ENCODE results near the gene SH3TC1.

The SH3TC1 gene

DNA sequence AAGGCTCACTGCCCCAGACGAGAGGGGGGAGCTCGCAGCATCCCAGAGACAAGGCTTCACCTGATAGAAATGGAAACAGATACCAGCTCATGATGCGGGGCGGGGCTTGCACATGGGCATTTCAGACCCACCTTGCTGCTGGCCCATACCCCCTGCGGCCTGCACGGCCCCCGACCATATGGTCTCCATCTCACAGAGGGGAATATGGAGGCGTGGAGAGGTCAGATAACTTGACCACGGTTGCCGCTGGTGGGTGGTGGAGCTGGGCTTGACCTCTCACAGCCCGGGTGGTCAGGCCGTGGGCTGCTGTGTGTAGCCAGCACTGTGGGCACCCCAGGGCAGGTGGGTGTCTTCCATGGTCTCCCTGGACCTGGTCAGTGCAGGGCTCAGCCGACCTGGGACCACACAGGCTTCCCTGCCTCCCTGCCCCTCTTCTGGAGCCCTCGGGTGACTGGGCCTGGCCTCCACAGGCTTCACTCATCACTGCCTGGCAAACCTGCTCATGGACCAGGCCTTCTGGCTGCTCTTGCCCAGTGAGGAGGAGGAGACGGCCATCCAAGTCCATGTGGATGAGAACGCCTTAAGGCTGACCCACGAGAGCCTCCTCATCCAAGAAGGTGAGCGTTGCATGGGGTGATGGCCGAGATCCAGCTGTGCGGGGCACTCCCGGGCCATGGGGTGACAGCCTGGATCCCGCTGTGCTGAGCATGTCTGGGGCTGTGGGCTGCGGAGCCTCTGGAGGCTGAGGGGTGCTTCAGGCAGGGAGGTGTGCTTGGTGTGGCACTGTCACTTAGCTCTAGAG lies 16.8 kb downstream of the SH3TC1 start:
- DNase-seq (ENCODE audit: low spot score): no peak

DNA sequence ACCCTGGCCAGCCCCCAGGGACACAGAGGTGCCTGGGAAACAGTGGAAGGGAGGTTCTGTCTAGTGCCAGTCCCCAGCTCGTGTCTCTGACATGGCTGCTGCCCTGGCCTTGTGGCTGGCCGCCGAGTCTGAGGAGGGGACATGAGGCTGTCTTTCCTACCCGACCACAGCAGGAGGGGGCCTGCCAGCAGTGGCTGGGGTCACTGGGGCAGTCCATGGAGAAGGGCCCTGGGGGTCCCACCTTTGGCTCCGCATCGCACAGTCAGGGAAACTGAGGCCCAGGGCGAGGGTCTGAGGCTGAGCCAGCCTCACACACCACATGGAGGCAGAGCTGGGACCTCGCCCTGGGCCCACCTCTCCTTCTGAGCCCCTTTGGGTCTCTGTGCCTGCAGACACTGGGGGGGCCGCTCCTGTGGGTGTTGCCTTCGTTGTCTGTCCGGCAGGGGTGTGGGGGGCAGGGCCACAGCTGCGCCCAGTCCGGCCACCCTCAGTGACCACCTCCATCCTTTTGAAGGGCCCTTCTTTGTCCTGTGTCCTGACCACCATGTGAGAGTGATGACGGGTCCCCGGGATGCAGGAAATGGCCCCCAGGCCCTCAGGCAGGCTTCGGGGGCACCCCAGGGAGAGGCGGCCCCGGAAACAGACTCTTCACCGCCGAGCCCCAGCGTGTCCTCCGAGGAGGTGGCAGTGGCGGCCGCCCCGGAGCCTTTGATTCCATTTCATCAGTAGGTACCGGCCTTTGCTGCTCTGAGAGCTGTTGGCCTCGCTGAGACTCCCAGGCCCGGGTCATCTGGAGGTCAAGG lies 17.6 kb downstream of the SH3TC1 start:
- DNase-seq (ENCODE audit: low spot score): no peak

DNA sequence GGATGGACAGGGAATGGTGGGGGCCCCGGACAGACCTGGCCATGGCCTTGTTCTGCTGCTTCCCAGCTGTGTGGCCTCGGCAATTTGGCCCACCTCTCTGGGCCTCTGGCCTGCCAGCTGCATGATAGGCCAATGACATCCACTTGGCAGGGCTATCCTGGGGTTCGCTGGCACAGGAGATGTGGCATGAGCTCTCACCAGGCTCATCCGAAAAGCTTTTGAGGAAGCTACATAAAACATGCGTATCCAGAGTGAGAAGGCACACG lies 18.1 kb downstream of the SH3TC1 start:
- no peak for DNase-seq (ENCODE audit: low spot score)

DNA sequence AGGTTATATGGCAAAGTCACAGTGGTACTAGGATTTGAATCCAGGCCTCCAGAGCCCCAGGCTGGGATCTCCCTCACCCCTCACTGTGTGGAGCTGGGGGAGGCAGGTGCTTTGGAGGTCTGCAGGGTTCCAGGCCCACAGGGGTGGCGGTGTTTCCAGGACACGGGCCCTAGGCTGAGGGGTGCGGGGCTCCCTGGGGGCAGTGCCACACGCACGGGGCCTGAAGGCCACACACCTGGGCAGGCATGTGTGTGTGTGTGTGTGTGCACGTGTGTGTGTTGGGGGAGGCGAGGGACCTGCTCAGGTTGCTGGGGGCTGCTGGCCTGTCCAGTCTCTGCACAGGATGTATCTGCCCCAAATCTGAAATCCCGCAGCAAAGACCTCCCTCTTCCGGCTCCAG lies 18.8 kb downstream of the SH3TC1 start:
- DNase-seq (ENCODE audit: low spot score): no peak

DNA sequence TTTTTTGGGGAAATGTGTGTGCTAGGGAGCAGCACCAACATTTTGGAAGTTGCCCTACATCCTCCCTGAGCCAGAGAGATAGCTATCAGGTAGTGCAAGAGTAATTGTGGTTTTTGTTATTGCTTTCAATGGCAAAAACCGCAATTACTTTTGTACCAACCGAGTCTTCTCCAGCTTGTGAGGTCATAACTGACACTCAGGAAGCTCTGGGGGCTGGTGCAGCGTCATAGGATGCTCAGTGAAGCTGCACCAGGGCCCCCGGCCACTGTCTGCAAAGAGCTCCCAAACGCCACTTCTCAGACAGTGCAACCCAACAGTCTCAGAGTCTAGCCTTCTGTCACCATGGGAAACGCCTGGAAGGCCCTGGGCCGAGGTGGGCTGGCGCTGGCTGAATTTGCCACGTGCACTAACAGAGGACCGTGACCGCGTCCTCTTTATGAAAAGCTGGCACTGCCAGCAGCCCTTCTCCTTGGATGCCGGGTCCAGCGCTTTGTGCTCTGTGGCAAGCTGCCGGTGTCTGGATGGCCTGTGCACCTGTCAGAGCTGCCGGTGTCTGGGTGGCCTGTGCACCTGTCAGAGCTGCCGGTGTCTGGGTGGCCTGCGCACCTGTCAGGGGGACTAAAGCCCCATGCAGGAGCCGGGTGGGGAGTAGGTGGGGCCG lies 19.4 kb downstream of the SH3TC1 start:
- DNase-seq (ENCODE audit: low spot score): no peak

DNA sequence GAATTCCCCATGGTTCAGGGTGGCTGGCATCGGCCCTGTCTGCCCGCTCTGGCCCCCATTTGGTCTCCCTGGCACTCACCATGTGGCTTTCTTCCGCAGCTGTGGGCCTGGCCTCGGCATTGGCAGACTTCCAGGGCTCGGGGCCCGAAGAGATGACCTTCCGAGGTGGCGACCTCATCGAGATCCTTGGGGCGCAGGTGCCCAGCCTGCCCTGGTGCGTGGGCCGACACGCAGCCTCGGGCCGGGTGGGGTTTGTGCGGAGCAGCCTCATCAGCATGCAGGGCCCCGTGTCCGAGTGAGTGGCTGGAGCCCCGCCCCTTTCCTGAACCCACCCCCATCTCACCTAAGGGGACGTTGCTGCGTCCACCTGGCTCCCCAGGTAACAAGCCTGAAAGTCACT lies 20.1 kb downstream of the SH3TC1 start:
- no peak for DNase-seq (ENCODE audit: low spot score)

DNA sequence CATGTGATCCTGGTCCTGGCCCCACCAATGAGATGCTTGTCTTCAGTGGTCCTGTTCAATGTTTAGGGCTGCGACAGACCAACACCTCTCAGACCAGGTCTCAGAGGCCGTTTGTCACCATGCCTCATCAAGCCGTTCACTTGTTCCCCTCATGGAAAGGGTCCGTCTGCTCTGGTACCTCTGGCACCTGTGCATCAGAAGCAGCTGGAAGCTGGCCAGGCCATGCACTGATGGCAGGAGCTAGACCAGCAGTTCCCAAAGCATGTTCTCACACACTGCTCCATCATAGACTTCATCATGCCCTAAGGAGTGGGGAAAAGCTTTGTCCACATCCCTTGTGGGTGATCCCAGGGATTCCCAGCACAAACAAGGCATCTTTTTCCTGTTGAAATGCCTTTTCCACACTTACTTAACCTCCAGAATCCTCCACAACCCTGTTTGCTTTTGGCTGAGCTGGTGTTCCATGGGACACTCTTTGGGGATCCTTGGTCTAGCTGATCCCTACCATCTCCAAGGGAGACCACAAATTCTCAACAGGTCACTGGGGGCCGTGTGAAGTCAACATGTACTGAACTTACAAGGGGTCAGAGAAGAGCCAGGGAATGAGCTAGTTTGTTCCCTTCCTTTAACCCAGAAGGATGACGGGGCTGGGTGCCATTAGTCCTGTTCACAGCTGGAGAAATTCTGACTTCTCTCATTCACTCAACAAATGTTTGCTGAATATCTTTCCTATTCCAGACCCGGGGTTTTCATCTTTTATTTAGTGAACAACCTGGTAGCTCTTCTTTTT lies 21.8 kb downstream of the SH3TC1 start:
- DNase-seq (ENCODE audit: low spot score): no peak

DNA sequence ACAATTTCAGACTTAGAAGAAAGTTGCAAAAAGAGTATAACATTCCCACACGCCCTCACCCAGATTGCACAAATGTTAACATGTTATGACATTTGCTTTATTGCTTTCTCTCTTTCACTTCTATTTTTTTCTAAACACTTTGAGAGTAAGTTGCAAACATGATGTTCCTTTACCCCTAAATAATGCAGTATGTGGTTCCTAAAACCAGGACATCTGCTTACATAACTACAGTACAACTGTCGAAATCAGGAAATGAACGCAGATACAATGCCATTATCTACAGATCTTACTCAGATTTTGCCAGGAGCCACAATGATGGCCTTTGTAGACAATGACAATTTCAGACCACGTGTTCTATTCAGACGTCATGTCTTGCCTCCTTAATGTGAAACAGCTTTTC lies 22.4 kb downstream of the SH3TC1 start:
- peak; percentile 85 for DNase-seq (ENCODE audit: low spot score)

DNA sequence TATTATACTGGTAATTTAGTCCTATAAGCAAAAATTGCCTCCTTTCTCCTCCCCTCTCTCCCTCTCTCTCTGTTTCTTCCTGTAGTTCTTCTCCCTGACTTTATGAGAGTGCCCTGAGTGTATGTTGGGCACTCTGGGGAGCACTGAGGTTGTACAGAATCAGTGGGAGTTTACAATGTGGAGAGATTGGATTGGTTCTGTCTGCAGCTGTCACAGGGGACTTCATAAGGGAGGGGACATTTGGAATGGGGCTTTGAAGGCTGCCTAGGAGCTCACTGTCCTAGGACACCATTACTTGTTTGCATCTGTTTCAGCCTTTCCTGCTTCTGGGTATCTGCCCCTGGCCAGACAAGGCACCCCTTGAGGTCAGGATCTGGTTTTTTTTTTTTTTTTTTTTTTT lies 22.9 kb downstream of the SH3TC1 start:
- DNase-seq (ENCODE audit: low spot score): no peak

DNA sequence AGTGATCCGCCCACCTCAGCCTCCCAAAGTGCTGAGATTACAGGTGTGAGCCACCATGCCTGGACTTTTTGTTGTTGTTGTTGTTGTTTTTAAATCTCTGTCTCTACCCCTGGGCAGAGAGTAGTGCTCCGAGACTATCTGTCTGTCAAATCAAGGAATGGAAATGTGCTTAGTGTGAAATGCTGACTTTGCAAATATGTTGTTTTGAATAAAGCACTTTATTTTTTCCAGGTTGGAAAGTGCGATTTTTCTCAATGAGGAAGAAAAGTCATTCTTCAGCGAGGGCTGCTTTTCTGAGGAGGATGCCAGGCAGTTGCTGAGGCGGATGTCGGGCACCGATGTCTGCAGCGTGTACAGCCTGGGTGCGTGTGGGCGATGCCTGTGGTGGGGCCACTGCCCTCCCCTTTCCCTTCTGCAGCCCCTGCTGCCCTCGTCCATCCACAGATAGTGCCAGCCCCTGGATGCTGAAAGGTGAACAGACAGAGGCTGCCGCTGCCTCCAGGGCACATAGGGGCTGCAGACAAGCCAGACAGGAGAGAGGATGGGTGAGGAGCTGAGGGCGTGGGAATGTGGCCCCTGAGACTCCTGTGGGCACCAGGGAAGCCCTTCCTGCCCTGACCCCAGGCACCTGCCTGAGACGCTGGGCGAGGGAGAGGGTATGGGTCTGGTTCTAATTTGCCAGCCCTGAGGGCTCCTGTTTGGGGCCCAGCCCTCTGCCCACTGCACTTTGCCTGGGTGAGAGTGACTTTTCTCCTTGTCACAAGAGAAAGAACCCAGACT lies 23.7 kb downstream of the SH3TC1 start:
- DNase-seq (ENCODE audit: low spot score): no peak

DNA sequence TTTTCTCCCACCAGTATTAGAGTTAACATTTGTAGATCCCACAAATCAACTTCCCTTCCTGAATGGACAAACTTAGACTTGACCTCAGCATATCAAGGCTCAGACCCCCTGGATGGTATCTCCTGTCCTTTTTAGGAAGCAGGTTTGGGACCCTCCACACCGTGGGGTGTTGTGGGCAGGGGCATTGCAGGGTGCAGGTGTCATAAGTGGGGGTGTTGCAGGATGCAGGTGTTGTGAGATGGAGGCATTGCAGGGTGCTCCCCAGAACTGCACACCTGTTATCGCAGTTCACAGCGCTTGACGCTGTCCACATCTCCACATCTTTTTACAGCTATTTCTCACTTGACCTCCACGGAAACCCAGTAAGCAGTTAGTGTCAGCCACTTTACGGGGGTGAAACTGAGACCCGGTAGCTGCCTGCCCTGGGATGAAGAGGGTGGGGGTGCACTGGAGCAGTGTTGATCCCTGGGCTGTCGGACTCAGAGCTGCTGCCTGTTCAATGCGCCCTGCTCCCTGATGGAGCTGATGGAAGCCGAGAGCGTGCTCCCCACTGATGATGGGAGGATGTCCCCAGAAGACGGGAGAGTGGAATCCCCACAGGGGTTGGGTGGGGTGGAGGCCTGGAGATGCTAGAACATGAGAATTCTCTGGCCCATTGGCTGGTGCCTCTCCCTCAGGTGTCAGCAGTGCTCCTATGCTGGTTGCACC lies 25.3 kb downstream of the SH3TC1 start:
- no peak for DNase-seq (ENCODE audit: low spot score)

DNA sequence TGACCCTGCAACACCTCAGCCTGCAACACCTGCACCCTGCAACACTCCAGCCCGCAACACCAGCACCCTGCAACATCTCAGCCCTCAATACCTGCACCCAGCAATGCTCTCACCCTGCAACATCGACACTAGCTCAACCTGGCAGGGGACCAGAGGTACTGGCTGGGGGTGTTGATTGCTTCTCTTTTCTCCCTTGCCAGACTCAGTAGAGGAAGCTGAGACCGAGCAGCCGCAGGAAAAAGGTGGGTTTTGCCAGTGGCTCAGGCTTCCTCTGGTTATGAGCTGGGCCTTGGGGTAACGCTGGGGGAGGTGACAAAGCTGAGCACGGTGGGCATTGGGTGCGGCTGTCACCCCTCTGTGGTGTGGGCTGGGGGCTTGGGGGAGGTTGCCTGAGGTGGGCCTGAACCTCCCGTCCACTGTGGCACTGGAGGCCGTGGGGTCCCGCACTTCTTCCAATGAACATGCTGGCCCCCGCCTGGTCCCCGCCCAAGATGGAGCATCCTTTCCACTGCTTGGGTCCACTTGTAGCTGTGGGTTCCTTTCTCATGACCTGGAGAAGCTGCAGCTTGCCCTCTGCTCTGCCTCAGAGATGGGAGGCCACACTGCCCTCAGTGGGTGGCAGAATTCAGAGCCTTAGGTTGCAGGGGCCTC lies 26.0 kb downstream of the SH3TC1 start:
- DNase-seq (ENCODE audit: low spot score): no peak

DNA sequence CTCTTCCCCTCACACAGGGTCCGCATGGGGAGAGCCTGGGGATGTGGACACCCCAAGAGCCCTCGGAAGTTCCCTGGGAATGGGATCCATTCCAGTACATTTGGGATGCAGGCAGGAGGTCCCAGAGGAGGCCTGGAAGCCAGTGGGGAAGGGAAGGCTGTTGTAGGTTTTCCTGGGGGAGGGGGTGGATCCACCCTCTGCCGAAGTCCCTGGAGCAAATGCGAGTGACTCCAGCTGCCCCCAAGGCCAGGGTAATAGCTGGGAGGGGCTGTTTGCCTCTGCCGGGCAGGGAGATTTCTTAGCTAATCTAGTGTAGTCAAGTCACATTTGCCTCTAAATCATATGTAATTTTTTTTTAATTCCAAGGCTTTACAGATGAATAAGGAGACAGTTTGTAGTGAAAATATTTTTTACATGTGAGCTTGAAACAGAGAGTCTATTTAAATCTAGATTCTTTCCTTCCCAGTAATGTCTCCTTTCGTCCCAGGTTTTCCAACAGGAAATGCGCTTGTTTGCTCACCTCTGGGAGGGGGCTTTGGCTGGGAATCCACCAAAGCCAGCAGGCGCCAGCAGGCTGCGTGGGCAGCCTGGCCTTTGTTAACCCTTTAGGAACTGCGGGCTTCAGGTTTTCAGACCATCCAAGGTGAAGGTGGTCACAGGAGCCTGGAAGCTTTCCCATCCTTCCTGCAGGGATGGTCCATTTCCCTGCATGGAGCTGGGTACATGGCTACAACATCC lies 26.8 kb downstream of the SH3TC1 start:
- no peak for DNase-seq (ENCODE audit: low spot score)

DNA sequence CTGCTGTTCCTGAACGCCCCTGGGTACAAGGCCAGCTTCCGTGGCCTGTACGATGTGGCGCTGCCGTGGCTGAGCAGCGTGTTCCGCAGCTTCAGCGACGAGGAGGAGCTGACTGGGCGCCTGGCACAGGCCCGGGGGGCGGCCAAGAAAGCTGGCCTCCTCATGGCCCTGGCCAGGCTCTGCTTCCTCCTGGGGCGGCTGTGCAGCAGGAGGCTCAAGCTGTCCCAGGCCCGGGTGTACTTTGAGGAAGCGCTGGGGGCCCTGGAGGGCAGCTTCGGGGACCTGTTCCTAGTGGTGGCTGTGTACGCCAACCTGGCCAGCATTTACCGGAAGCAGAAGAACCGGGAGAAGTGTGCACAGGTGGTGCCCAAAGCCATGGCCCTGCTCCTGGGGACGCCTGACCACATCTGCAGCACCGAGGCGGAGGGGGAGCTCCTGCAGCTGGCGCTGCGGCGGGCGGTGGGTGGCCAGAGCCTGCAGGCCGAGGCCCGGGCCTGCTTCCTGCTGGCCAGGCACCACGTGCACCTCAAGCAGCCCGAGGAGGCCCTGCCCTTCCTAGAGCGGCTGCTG lies 28.2 kb downstream of the SH3TC1 start:
- peak; percentile 12 for DNase-seq (ENCODE audit: low spot score)

DNA sequence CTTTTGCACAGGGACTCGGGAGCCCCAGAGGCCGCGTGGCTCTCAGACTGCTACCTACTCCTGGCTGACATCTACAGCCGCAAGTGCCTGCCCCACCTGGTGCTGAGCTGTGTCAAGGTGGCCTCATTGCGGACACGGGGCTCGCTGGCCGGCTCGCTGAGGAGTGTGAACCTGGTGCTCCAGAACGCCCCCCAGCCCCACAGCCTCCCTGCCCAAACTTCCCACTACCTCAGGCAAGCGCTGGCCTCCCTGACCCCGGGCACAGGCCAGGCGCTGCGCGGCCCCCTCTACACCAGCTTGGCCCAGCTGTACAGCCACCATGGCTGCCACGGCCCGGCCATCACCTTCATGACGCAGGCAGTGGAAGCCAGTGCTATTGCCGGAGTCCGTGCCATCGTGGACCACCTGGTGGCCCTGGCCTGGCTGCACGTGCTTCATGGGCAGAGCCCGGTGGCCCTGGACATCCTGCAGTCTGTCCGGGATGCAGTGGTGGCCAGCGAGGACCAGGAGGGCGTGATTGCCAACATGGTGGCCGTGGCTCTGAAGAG lies 28.8 kb downstream of the SH3TC1 start:
- DNase-seq (ENCODE audit: low spot score): no peak

DNA sequence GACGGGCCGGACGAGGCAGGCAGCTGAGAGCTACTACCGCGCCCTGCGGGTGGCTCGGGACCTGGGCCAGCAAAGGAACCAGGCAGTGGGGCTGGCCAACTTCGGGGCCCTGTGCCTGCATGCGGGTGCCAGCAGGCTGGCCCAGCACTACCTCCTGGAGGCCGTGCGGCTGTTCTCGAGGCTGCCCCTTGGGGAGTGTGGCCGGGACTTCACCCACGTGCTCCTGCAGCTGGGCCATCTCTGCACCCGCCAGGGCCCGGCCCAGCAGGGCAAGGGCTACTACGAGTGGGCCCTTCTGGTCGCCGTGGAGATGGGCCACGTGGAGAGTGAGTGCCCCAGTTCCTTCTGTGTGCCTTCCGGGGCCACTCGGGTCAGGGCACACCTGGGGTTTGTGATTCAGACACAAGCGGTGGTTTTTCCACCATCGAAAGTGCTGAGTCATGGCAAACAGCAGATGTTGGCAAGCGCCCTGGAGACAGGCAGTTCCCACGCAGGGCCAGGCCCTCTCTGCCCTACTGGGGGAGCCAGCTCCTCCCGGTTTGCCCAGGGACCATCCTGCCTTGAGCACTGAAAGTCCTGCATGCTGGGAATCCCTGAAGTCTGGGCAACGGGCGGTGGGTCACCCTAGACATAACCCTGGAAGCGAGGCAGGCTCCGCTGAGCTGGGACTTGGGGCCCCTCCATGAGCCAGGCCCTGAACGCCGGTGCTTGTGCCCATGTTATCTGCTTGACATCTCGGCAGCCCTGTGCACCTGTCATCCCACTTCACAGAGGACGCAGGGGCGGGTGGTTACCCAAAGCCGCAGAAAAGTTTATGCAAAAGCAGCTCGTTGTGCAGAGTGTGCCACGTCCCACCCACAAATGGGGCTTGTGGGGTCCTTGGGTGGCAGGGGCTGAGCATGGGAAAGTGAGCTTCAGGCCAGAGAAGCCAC lies 29.5 kb downstream of the SH3TC1 start:
- peak; percentile 40 for DNase-seq (ENCODE audit: low spot score)

DNA sequence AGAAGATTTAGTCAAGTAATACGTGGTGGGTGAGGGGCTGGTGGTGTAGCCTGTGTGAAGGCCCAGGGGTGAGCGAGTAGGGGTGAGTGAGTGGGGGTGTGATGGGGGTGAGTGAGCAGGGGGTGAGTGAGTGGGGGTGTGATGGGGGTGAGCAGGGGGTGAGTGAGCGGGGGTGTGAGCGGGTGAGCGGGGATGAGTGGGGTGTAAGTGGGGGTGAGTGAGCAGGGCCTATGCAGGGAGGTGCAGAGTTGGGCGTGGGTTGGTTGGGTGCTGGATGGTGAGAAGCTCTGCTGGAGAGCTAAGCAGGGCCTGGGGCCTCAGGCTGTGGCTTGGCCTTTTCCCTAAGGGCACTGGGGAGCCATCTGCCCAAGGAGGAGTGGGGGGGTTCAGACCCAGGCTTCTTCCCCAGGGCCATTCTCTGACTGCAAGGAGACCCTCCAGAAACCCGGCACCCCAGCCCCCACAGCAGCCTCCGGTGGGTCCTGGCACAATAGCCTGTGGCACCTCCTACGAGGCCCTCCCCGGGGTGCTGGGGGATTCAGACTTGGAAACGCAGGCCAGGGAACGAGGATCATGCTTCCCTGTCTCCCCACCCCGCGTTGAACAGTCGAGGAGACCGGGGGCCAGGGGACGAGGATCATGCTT lies 30.4 kb downstream of the SH3TC1 start:
- no peak for DNase-seq (ENCODE audit: low spot score)
